Gastroesophageal sphincter (tissue), 3 donors: Measurements from ENCODE around the gene RUFY4.
"Not testable (repeated sequence)": the region's sequence is repeated elsewhere in the genome, so short reads cannot be mapped to it uniquely, and the experiment has no call there.

ENCODE experiments used
- CTCF ChIP-seq, 4 experiments: fragments of 200-600 bp in 2 of 4; fragments of 450-650 bp in 2 of 4; sonication (generic) in 1 of 4; IDR thresholded peaks; one replicate each; pipeline ENCODE4 v1.5.1; 2017 to 2019; ENCODE audit warnings: antibody characterized with exemption in 4 of 4, mild to moderate bottlenecking in 2 of 4, moderate library complexity in 2 of 4
- EP300 ChIP-seq: sonication (generic); formaldehyde crosslinking; IDR thresholded peaks from one replicate; pipeline ENCODE4 v1.6.1; 2017; ENCODE audit warnings: antibody characterized with exemption, mild to moderate bottlenecking
- POLR2A ChIP-seq, 2 donors: fragments of 450-650 bp; IDR thresholded peaks; one replicate each; pipeline ENCODE4 v1.6.1; 2017; ENCODE audit warnings: antibody characterized with exemption in 2 of 2, mild to moderate bottlenecking in 2 of 2, moderate library complexity in 1 of 2

DNA sequence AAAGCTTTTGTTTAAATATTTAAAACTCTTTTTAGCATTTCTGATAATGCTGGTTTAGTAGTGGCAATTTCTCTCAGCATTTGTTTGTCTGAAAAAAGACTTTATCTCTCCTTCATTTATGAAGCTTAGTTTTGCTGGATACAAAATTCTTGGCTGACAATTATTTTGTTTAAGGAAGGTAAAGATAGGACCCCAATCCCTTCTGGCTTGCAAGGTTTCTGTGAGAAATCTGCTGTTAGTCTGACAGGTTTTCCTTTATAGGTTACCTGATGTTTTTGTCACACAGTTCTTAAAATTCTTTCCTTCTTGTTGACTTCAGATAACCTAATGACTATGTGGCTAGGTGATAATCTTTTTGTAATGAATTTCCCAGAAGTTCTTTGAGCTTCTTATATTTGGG is 53.2 kb downstream of the RUFY4 start:
- TF ChIP-seq CTCF (IDR thresholded peaks at IDR 0.05); POLR2A (IDR thresholded peaks at IDR 0.05); EP300: not testable (repeated sequence)
